WTC11 (cell line): ENCODE results near the gene TSPAN2. TPM values are rescaled to one million over a fixed set of nuclear protein-coding genes. Genes with fewer than 3 reads are reported as not detected.

Experiments used
- ATAC-seq: fragments of 200-7000 bp; cut with Tn5 transposase; 2 replicates; pipeline ENCODE4 v1.10.0; 2021; ENCODE audit warnings: mild to moderate bottlenecking, moderate library complexity
- CTCF ChIA-PET: fragments of 300-600 bp; sonication (Branson Sonifier 250); formaldehyde crosslinking; loops from one replicate; lab custom pipeline; 2021; ENCODE audit warnings: antibody characterized with exemption; lab: Charles Lee
- POLR2A ChIA-PET: fragments of 350-600 bp; sonication (Branson Sonifier 250); formaldehyde crosslinking; loops from one replicate; lab custom pipeline; 2021; ENCODE audit warnings: antibody characterized with exemption; lab: Charles Lee
- DNase-seq: peaks from one replicate; pipeline ENCODE4 v3.0.0; 2021; ENCODE audit warnings: low spot score
- H3K27ac Mint-ChIP-seq: 2 replicates; pipeline ENCODE4 v1.8.0; 2021; ENCODE audit warnings: mixed read lengths
- H3K27me3 Mint-ChIP-seq: 2 replicates; pipeline ENCODE4 v1.8.0; 2021; ENCODE audit warnings: low read depth, mild to moderate bottlenecking, moderate library complexity, mixed read lengths
- H3K36me3 Mint-ChIP-seq: 2 replicates; pipeline ENCODE4 v1.8.0; 2021; ENCODE audit warnings: mixed read lengths
- H3K4me1 Mint-ChIP-seq: 2 replicates; pipeline ENCODE4 v1.8.0; 2022; ENCODE audit warnings: mixed read lengths
- H3K4me3 Mint-ChIP-seq: 2 replicates; pipeline ENCODE4 v1.8.0; 2021; ENCODE audit warnings: mild to moderate bottlenecking, moderate library complexity, mixed read lengths
- H3K9me3 Mint-ChIP-seq: 2 replicates; pipeline ENCODE4 v1.8.0; 2021; ENCODE audit warnings: mixed read lengths
- ATF2 ChIP-seq: sonication (generic); formaldehyde crosslinking; IDR thresholded peaks from 2 replicates; pipeline ENCODE4 v1.8.1; 2022; ENCODE audit warnings: low read depth, missing genetic modification reagents, borderline replicate concordance
- CBFB ChIP-seq: sonication (generic); formaldehyde crosslinking; IDR thresholded peaks from 2 replicates; pipeline ENCODE4 v1.8.1; 2022; ENCODE audit warnings: mild to moderate bottlenecking, low read depth, missing genetic modification reagents
- ESRRA ChIP-seq: sonication (generic); formaldehyde crosslinking; IDR thresholded peaks from 2 replicates; pipeline ENCODE4 v1.8.1; 2022; ENCODE audit warnings: mild to moderate bottlenecking, missing genetic modification reagents, borderline replicate concordance
- GRHL2 ChIP-seq: fragments of 250-450 bp; sonication (Bioruptor Pico); IDR thresholded peaks from 2 replicates; pipeline ENCODE4 v1.8.0; 2022; ENCODE audit warnings: mild to moderate bottlenecking, moderate library complexity; ENCODE audit not compliant: insufficient replicate concordance, severe bottlenecking
- IRF2 ChIP-seq: sonication (generic); formaldehyde crosslinking; IDR thresholded peaks from 2 replicates; pipeline ENCODE4 v1.8.0; 2022; ENCODE audit warnings: low read depth, missing genetic modification reagents, borderline replicate concordance
- JUN ChIP-seq: sonication (generic); formaldehyde crosslinking; IDR thresholded peaks from 2 replicates; pipeline ENCODE4 v1.8.0; 2023; ENCODE audit warnings: mild to moderate bottlenecking, missing genetic modification reagents
- MYBL2 ChIP-seq: sonication (generic); formaldehyde crosslinking; IDR thresholded peaks from 2 replicates; pipeline ENCODE4 v1.8.1; 2023; ENCODE audit warnings: mild to moderate bottlenecking, moderate library complexity, missing genetic modification reagents
- NR1H2 ChIP-seq: sonication (generic); formaldehyde crosslinking; IDR thresholded peaks from 2 replicates; pipeline ENCODE4 v1.9.0; 2021; ENCODE audit warnings: mild to moderate bottlenecking, moderate library complexity, missing genetic modification reagents
- PRDM15 ChIP-seq: sonication (generic); formaldehyde crosslinking; IDR thresholded peaks from 2 replicates; pipeline ENCODE4 v1.8.0; 2022; ENCODE audit warnings: missing genetic modification reagents
- SOX15 ChIP-seq: fragments of 250-450 bp; sonication (Bioruptor Pico); IDR thresholded peaks from 2 replicates; pipeline ENCODE4 v1.9.0; 2021; ENCODE audit warnings: mild to moderate bottlenecking
- TEAD1 ChIP-seq: sonication (generic); formaldehyde crosslinking; IDR thresholded peaks from 2 replicates; pipeline ENCODE4 v1.8.0; 2022; ENCODE audit warnings: mild to moderate bottlenecking, missing genetic modification reagents
- USF2 ChIP-seq: sonication (generic); formaldehyde crosslinking; IDR thresholded peaks from 2 replicates; pipeline ENCODE4 v1.8.1; 2023; ENCODE audit warnings: mild to moderate bottlenecking, missing genetic modification reagents, moderate library complexity
- ZNF121 ChIP-seq: sonication (generic); formaldehyde crosslinking; IDR thresholded peaks from 2 replicates; pipeline ENCODE4 v1.8.0; 2023; ENCODE audit warnings: missing genetic modification reagents
- ZNF138 ChIP-seq: sonication (generic); formaldehyde crosslinking; conservative IDR thresholded peaks from 2 replicates; pipeline ENCODE4 v1.8.1; 2022; ENCODE audit warnings: mild to moderate bottlenecking, moderate library complexity, missing genetic modification reagents
- ZNF219 ChIP-seq: sonication (generic); formaldehyde crosslinking; IDR thresholded peaks from 2 replicates; pipeline ENCODE4 v1.8.0; 2023; ENCODE audit warnings: missing genetic modification reagents, mild to moderate bottlenecking, borderline replicate concordance
- ZNF512 ChIP-seq: sonication (generic); formaldehyde crosslinking; IDR thresholded peaks from 2 replicates; pipeline ENCODE4 v1.8.1; 2022; ENCODE audit warnings: missing genetic modification reagents, borderline replicate concordance
- total RNA-seq: library from RNA; stranded (reverse); gene quantifications from 3 replicates; pipeline ENCODE4 v1.2.3, GENCODE V29; 2021
- TF ChIP-seq, protein P1 (sequence below): fragments of 250-450 bp; sonication (Bioruptor Pico); IDR thresholded peaks from 2 replicates; pipeline ENCODE4 v1.9.0; 2021; ENCODE audit warnings: mild to moderate bottlenecking, borderline replicate concordance
- TF ChIP-seq, protein P2 (sequence below): sonication (generic); formaldehyde crosslinking; IDR thresholded peaks from 2 replicates; pipeline ENCODE4 v1.8.0; 2022; ENCODE audit warnings: mild to moderate bottlenecking, missing genetic modification reagents
- TF ChIP-seq, protein P3 (sequence below): fragments of 250-450 bp; sonication (Bioruptor Pico); IDR thresholded peaks from 2 replicates; pipeline ENCODE4 v1.9.0; 2021; ENCODE audit warnings: mild to moderate bottlenecking
- TF ChIP-seq, protein P4 (sequence below): fragments of 200-600 bp; IDR thresholded peaks from 2 replicates; pipeline ENCODE4 v1.8.0; 2022; ENCODE audit warnings: antibody characterized with exemption

TSPAN2 gene
- total RNA-seq, 1 experiment from 2014 or later, result 12.0 TPM

DNA sequence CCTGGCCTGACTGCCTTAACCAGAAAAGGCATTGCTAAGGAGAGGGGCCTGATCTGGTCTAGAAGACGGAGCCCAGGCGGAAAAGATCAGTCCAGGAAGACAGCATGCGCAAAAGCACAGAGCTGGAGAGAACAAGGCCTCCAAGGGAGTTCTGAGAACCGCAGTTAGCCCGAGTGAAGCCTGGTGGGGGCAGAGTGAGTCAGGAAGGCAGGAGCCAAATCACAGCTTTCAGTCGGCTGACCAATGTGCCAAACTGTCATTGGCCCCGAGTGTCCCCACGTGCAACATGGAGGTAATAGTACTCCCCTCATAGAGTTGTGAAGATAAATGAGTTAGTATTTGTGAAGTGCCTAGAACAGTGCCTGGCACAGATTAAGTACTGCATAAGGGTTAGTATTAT lies 1.2 kb upstream of the TSPAN2 start:
- TF ChIP-seq USF2 (no peak), GRHL2 (CRISPR knock-in tag) (no peak), ZNF219 (CRISPR knock-in tag) (no peak), PRDM15 (CRISPR knock-in tag) (no peak), JUN (no peak), ZNF138 (CRISPR knock-in tag) (no peak)
- TF ChIP-seq, protein P1, sequence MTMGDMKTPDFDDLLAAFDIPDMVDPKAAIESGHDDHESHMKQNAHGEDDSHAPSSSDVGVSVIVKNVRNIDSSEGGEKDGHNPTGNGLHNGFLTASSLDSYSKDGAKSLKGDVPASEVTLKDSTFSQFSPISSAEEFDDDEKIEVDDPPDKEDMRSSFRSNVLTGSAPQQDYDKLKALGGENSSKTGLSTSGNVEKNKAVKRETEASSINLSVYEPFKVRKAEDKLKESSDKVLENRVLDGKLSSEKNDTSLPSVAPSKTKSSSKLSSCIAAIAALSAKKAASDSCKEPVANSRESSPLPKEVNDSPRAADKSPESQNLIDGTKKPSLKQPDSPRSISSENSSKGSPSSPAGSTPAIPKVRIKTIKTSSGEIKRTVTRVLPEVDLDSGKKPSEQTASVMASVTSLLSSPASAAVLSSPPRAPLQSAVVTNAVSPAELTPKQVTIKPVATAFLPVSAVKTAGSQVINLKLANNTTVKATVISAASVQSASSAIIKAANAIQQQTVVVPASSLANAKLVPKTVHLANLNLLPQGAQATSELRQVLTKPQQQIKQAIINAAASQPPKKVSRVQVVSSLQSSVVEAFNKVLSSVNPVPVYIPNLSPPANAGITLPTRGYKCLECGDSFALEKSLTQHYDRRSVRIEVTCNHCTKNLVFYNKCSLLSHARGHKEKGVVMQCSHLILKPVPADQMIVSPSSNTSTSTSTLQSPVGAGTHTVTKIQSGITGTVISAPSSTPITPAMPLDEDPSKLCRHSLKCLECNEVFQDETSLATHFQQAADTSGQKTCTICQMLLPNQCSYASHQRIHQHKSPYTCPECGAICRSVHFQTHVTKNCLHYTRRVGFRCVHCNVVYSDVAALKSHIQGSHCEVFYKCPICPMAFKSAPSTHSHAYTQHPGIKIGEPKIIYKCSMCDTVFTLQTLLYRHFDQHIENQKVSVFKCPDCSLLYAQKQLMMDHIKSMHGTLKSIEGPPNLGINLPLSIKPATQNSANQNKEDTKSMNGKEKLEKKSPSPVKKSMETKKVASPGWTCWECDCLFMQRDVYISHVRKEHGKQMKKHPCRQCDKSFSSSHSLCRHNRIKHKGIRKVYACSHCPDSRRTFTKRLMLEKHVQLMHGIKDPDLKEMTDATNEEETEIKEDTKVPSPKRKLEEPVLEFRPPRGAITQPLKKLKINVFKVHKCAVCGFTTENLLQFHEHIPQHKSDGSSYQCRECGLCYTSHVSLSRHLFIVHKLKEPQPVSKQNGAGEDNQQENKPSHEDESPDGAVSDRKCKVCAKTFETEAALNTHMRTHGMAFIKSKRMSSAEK (CRISPR knock-in tag), result no peak
- TF ChIP-seq, protein P2, sequence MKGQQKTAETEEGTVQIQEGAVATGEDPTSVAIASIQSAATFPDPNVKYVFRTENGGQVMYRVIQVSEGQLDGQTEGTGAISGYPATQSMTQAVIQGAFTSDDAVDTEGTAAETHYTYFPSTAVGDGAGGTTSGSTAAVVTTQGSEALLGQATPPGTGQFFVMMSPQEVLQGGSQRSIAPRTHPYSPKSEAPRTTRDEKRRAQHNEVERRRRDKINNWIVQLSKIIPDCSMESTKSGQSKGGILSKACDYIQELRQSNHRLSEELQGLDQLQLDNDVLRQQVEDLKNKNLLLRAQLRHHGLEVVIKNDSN (CRISPR knock-in tag), result no peak
- H3K4me1 Mint-ChIP-seq, result peaks cover 27% of the 10 kb centered on the region
- H3K27me3 Mint-ChIP-seq, result peaks cover 16% of the 10 kb centered on the region
- ChIA-PET CTCF (interaction anchor here (0.9 to 5.1 kb wide), 7 partner anchors 9 to 49 kb away, joined by 3 to 27 read pairs (median 8); no protein-coding TSS in a partner anchor), POLR2A (interaction anchor here (1.4 kb wide), 1 partner anchor 8 kb away, joined by 4 read pairs; no protein-coding TSS in a partner anchor)
- ATAC-seq, result peak; percentile 15
- H3K9me3 Mint-ChIP-seq, result no peaks in the 10 kb centered on the region
- no peaks in the 10 kb centered on the region for H3K36me3 Mint-ChIP-seq
- peak overlapping the region; percentile 92 for H3K4me3 Mint-ChIP-seq
- peak; percentile 32 for DNase-seq
- 0 out of 2 replicates have a peak overlapping the region, but pooled peaks have one; percentile 38 for H3K27ac Mint-ChIP-seq

DNA sequence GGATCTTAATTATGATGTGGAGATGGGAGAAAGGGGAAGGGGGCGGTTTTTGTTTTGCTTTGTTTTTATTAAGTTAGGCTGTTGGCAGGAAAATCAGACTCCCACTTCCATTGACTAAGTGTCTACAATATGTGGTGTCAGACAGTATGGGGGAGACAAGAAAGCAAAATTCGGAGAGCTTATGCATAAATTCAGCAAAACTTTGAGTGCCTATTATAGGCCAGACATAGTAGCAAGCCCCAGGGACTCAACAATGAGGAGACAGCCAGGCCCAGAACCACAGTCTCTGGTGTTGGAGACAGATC lies 835 bp upstream of the TSPAN2 start:
- Mint-ChIP-seq H3K27me3 (peaks cover 16% of the 10 kb centered on the region), H3K9me3 (no peaks in the 10 kb centered on the region), H3K4me1 (peaks cover 31% of the 10 kb centered on the region), H3K27ac (no peak overlapping the region; the same call in 1 of the 2 replicates), H3K4me3 (peak overlapping the region; percentile 92), H3K36me3 (no peaks in the 10 kb centered on the region)
- ATAC-seq (no peak), DNase-seq (no peak)
- POLR2A ChIA-PET, result interaction anchor here (1.0 to 1.8 kb wide), 4 partner anchors 9 to 310 kb away, joined by 4 to 5 read pairs (median 4); partner anchors contain the start of gene SIKE1
- CTCF ChIA-PET, result interaction anchor here (0.9 to 5.1 kb wide), 7 partner anchors 10 to 49 kb away, joined by 3 to 27 read pairs (median 8); no protein-coding TSS in a partner anchor
- TF ChIP-seq ATF2 (CRISPR knock-in tag) (no peak), NR1H2 (CRISPR knock-in tag) (no peak), ZNF121 (CRISPR knock-in tag) (no peak), ZNF512 (CRISPR knock-in tag) (no peak), CBFB (CRISPR knock-in tag) (no peak), MYBL2 (no peak), SOX15 (CRISPR knock-in tag) (no peak), ESRRA (no peak), TEAD1 (CRISPR knock-in tag) (no peak), IRF2 (CRISPR knock-in tag) (no peak)
- TF ChIP-seq, protein P3, sequence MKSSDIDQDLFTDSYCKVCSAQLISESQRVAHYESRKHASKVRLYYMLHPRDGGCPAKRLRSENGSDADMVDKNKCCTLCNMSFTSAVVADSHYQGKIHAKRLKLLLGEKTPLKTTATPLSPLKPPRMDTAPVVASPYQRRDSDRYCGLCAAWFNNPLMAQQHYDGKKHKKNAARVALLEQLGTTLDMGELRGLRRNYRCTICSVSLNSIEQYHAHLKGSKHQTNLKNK (CRISPR knock-in tag), result no peak
- TF ChIP-seq, protein P4, sequence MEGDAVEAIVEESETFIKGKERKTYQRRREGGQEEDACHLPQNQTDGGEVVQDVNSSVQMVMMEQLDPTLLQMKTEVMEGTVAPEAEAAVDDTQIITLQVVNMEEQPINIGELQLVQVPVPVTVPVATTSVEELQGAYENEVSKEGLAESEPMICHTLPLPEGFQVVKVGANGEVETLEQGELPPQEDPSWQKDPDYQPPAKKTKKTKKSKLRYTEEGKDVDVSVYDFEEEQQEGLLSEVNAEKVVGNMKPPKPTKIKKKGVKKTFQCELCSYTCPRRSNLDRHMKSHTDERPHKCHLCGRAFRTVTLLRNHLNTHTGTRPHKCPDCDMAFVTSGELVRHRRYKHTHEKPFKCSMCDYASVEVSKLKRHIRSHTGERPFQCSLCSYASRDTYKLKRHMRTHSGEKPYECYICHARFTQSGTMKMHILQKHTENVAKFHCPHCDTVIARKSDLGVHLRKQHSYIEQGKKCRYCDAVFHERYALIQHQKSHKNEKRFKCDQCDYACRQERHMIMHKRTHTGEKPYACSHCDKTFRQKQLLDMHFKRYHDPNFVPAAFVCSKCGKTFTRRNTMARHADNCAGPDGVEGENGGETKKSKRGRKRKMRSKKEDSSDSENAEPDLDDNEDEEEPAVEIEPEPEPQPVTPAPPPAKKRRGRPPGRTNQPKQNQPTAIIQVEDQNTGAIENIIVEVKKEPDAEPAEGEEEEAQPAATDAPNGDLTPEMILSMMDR, result no peak
